ENCODE results near the gene AKAP13.

Gene AKAP13

DNA sequence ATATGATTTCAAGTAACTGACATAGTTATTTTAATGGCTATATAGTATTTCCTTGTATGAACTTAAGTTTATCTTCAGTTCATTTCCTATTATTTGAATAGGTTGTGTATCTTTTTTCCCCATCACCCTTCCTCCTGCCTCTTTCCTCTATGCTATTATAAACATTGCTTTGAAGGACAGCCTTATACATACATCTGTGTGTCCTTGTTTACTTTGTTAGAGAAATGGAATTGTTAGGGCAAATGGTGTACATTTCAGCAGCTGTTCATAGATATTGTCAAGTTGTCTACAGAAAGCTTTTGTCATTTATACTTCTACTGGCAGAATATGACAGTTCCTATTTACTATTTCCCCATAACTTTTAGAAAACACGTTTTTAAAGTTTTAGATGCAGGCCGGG is 18.4 kb downstream of the AKAP13 start:
- Histone ChIP-seq H4K91ac (ENCODE audit: low read depth, low read length, poor library complexity) (no peak overlapping the region), H3K23ac (ENCODE audit: low read depth, low read length, poor library complexity) (no peak overlapping the region), H2BK15ac (ENCODE audit: low read length) (no peak overlapping the region), H3K4me3 (ENCODE audit: low read length in 2 of 2) (no peak overlapping the region), H3K4me1 (ENCODE audit: control insufficient read depth in 2 of 2, insufficient read depth in 1 of 2, low read depth in 1 of 2, low read length in 2 of 2) (peaks cover 2 to 11% of the 10 kb centered on the region in 2 donors), H2BK5ac (ENCODE audit: low read length) (no peak overlapping the region), H3K79me1 (ENCODE audit: low read depth, low read length) (no peaks in the 10 kb centered on the region), H3K27ac (replicated peaks; ENCODE audit: low read length) (no peak overlapping the region), H3K9ac (ENCODE audit: low read depth, low read length, poor library complexity) (no peak overlapping the region), H3K4ac (ENCODE audit: low read length) (no peak overlapping the region), H3K9me3 (replicated peaks in 1 of 2; ENCODE audit: control insufficient read depth in 2 of 2, insufficient read depth in 1 of 2, low read depth in 1 of 2, low read length in 2 of 2) (peaks cover 0 to 4% of the 10 kb centered on the region in 2 donors), H4K8ac (ENCODE audit: low read depth, low read length) (no peak overlapping the region), H2BK120ac (ENCODE audit: low read depth, low read length) (no peak overlapping the region), H3K18ac (ENCODE audit: low read length) (no peak overlapping the region), H3K4me2 (ENCODE audit: insufficient read depth, low read length, poor library complexity, severe bottlenecking) (no peak overlapping the region), H2AK5ac (ENCODE audit: low read depth, low read length) (no peak overlapping the region), H3K36me3 (replicated peaks in 1 of 2; ENCODE audit: control insufficient read depth in 2 of 2, insufficient read depth in 2 of 2, low read length in 2 of 2) (no peaks in the 10 kb centered on the region), H2AFZ (ENCODE audit: low read length) (no peak overlapping the region), H3K14ac (ENCODE audit: low read length) (no peak overlapping the region), H3K27me3 (ENCODE audit: control insufficient read depth in 3 of 3, insufficient read depth in 3 of 3, low read depth in 1 of 3, low read length in 3 of 3) (no peaks in the 10 kb centered on the region), H2BK12ac (ENCODE audit: low read length) (no peak overlapping the region)
- no peak for DNase-seq (ENCODE audit: low spot score)
- no CpG with 5 or more reads among the region's 2 CpGs for WGBS, 2 donors (ENCODE audit: extremely low coverage in 2 of 2, insufficient read length in 2 of 2, insufficient replicate concordance in 1 of 2)

DNA sequence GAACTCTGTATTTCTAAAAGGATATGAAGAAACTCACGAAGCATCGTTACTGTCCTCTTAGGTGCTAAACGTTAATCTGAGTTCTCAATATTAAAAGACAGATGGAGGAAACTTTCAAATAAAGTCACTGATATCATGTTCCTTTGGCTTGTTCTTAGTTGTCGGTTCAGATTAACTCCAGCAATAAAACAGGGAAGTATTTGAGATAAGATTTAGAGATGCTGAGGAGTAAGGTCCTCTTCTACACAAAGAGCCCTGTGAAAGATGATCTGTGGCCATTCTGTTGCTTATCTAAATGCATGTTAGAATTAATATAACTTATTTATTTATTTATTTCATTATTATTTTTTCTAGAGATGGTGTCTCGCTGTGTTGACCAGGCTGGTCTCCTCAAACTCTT is 19.2 kb downstream of the AKAP13 start:
- no CpG with 5 or more reads among the region's 5 CpGs for WGBS, 2 donors (ENCODE audit: extremely low coverage in 2 of 2, insufficient read length in 2 of 2, insufficient replicate concordance in 1 of 2)
- H2AFZ ChIP-seq (ENCODE audit: low read length) = no peak overlapping the region
- no peak overlapping the region for H3K4ac ChIP-seq (ENCODE audit: low read length)
- no peak overlapping the region for H3K18ac ChIP-seq (ENCODE audit: low read length)
- peaks cover 0 to 4% of the 10 kb centered on the region in 2 donors for H3K9me3 ChIP-seq (replicated peaks in 1 of 2; ENCODE audit: control insufficient read depth in 2 of 2, insufficient read depth in 1 of 2, low read depth in 1 of 2, low read length in 2 of 2)
- H3K27ac ChIP-seq (replicated peaks; ENCODE audit: low read length) = no peak overlapping the region
- no peak overlapping the region for H3K4me2 ChIP-seq (ENCODE audit: insufficient read depth, low read length, poor library complexity, severe bottlenecking)
- no peak overlapping the region for H2AK5ac ChIP-seq (ENCODE audit: low read depth, low read length)
- H3K36me3 ChIP-seq (replicated peaks in 1 of 2; ENCODE audit: control insufficient read depth in 2 of 2, insufficient read depth in 2 of 2, low read length in 2 of 2) = no peaks in the 10 kb centered on the region
- no peak overlapping the region for H2BK5ac ChIP-seq (ENCODE audit: low read length)
- H3K4me1 ChIP-seq (ENCODE audit: control insufficient read depth in 2 of 2, insufficient read depth in 1 of 2, low read depth in 1 of 2, low read length in 2 of 2) = peaks cover 5 to 13% of the 10 kb centered on the region in 2 donors
- H4K91ac ChIP-seq (ENCODE audit: low read depth, low read length, poor library complexity) = no peak overlapping the region
- no peak overlapping the region for H2BK12ac ChIP-seq (ENCODE audit: low read length)
- no peak overlapping the region for H3K14ac ChIP-seq (ENCODE audit: low read length)
- no peak overlapping the region for H2BK120ac ChIP-seq (ENCODE audit: low read depth, low read length)
- H3K4me3 ChIP-seq (ENCODE audit: low read length in 2 of 2) = no peak overlapping the region
- no peak for DNase-seq (ENCODE audit: low spot score)
- no peaks in the 10 kb centered on the region for H3K27me3 ChIP-seq (ENCODE audit: control insufficient read depth in 3 of 3, insufficient read depth in 3 of 3, low read depth in 1 of 3, low read length in 3 of 3)
- no peak overlapping the region for H3K9ac ChIP-seq (ENCODE audit: low read depth, low read length, poor library complexity)
- no peaks in the 10 kb centered on the region for H3K79me1 ChIP-seq (ENCODE audit: low read depth, low read length)
- H4K8ac ChIP-seq (ENCODE audit: low read depth, low read length) = no peak overlapping the region
- H3K23ac ChIP-seq (ENCODE audit: low read depth, low read length, poor library complexity) = no peak overlapping the region
- H2BK15ac ChIP-seq (ENCODE audit: low read length) = no peak overlapping the region

DNA sequence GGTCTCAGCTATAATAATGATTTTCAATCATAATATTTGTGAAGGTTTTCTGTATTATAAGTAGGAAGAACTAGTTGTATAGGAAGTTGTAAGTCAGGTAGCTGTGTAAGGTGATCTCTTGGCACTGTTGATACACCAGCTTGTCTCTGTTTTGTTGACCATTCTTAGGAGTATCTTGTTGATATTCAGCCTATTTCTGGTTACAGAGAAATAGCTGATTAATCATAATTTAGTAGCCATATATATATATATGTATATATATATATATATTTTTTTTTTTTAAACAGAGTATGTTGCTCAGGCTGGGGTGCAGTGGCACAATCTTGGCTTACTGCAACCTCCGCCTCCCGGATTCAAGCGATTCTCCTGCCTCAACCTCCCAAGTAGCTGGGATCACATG is 20.2 kb downstream of the AKAP13 start:
- H3K9me3 ChIP-seq (replicated peaks in 1 of 2; ENCODE audit: control insufficient read depth in 2 of 2, insufficient read depth in 1 of 2, low read depth in 1 of 2, low read length in 2 of 2) = peaks cover 0 to 4% of the 10 kb centered on the region in 2 donors
- H2BK12ac ChIP-seq (ENCODE audit: low read length) = no peak overlapping the region
- H2AK5ac ChIP-seq (ENCODE audit: low read depth, low read length) = no peak overlapping the region
- no peak overlapping the region for H3K4me3 ChIP-seq (ENCODE audit: low read length in 2 of 2)
- H3K27ac ChIP-seq (replicated peaks; ENCODE audit: low read length) = no peak overlapping the region
- no peak overlapping the region for H4K91ac ChIP-seq (ENCODE audit: low read depth, low read length, poor library complexity)
- no peaks in the 10 kb centered on the region for H3K27me3 ChIP-seq (ENCODE audit: control insufficient read depth in 3 of 3, insufficient read depth in 3 of 3, low read depth in 1 of 3, low read length in 3 of 3)
- H3K36me3 ChIP-seq (replicated peaks in 1 of 2; ENCODE audit: control insufficient read depth in 2 of 2, insufficient read depth in 2 of 2, low read length in 2 of 2) = no peaks in the 10 kb centered on the region
- H3K14ac ChIP-seq (ENCODE audit: low read length) = no peak overlapping the region
- no peak overlapping the region for H3K4ac ChIP-seq (ENCODE audit: low read length)
- no peak overlapping the region for H3K18ac ChIP-seq (ENCODE audit: low read length)
- H2BK120ac ChIP-seq (ENCODE audit: low read depth, low read length) = no peak overlapping the region
- no peak overlapping the region for H3K9ac ChIP-seq (ENCODE audit: low read depth, low read length, poor library complexity)
- no peak overlapping the region for H4K8ac ChIP-seq (ENCODE audit: low read depth, low read length)
- peaks cover 6 to 20% of the 10 kb centered on the region in 2 donors for H3K4me1 ChIP-seq (ENCODE audit: control insufficient read depth in 2 of 2, insufficient read depth in 1 of 2, low read depth in 1 of 2, low read length in 2 of 2)
- H2AFZ ChIP-seq (ENCODE audit: low read length) = no peak overlapping the region
- no CpG with 5 or more reads among the region's 3 CpGs for whole genome bisulfite sequencing, 2 donors (ENCODE audit: extremely low coverage in 2 of 2, insufficient read length in 2 of 2, insufficient replicate concordance in 1 of 2)
- H3K4me2 ChIP-seq (ENCODE audit: insufficient read depth, low read length, poor library complexity, severe bottlenecking) = no peak overlapping the region
- H3K79me1 ChIP-seq (ENCODE audit: low read depth, low read length) = peaks cover under 1% of the 10 kb centered on the region
- no peak for DNase-seq (ENCODE audit: low spot score)
- H2BK5ac ChIP-seq (ENCODE audit: low read length) = no peak overlapping the region
- no peak overlapping the region for H3K23ac ChIP-seq (ENCODE audit: low read depth, low read length, poor library complexity)
- no peak overlapping the region for H2BK15ac ChIP-seq (ENCODE audit: low read length)

DNA sequence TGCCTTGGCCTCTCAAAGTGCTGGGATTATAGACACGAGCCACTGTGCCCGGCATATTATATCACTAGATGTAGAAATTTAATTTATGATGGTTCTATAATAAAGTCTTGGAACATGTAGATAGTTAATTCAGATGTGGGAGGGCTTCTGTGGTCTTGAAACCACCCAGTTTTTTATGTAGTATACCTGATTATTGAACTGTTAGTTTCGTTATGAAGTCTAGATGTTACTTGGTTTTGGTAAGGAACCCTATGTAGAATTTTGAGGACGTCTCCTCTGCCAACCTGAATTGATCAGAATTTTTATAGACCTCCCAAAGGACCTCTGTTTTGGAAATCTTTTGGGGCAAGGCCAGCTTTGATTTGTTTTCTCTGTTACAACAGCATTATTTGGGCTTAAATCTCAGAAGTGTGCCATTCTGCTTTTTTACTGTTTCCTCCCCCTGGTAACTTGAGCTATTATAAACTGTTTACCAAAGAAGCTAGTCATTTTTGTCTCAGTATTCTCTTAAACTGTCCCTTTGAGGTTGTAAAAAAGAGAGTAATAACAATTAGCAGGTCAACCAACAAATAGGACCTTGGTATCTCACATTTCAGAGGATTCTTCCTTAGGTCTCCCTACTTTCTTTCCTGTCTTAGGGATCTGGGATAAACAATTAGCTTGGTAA is 20.8 kb downstream of the AKAP13 start:
- H2BK5ac ChIP-seq (ENCODE audit: low read length) = no peak overlapping the region
- H3K4me3 ChIP-seq (ENCODE audit: low read length in 2 of 2) = no peak overlapping the region
- H4K8ac ChIP-seq (ENCODE audit: low read depth, low read length) = no peak overlapping the region
- H3K9me3 ChIP-seq (replicated peaks in 1 of 2; ENCODE audit: control insufficient read depth in 2 of 2, insufficient read depth in 1 of 2, low read depth in 1 of 2, low read length in 2 of 2) = peaks cover 0 to 4% of the 10 kb centered on the region in 2 donors
- no peak overlapping the region for H3K27ac ChIP-seq (replicated peaks; ENCODE audit: low read length)
- H2BK12ac ChIP-seq (ENCODE audit: low read length) = no peak overlapping the region
- H3K4me1 ChIP-seq (ENCODE audit: control insufficient read depth in 2 of 2, insufficient read depth in 1 of 2, low read depth in 1 of 2, low read length in 2 of 2) = peaks cover 8 to 20% of the 10 kb centered on the region in 2 donors
- no peak overlapping the region for H3K4ac ChIP-seq (ENCODE audit: low read length)
- no peak overlapping the region for H4K91ac ChIP-seq (ENCODE audit: low read depth, low read length, poor library complexity)
- no peak for DNase-seq (ENCODE audit: low spot score)
- no peak overlapping the region for H2BK120ac ChIP-seq (ENCODE audit: low read depth, low read length)
- no peak overlapping the region for H3K18ac ChIP-seq (ENCODE audit: low read length)
- no peak overlapping the region for H3K14ac ChIP-seq (ENCODE audit: low read length)
- no peaks in the 10 kb centered on the region for H3K36me3 ChIP-seq (replicated peaks in 1 of 2; ENCODE audit: control insufficient read depth in 2 of 2, insufficient read depth in 2 of 2, low read length in 2 of 2)
- no peak overlapping the region for H2BK15ac ChIP-seq (ENCODE audit: low read length)
- H3K4me2 ChIP-seq (ENCODE audit: insufficient read depth, low read length, poor library complexity, severe bottlenecking) = no peak overlapping the region
- H3K23ac ChIP-seq (ENCODE audit: low read depth, low read length, poor library complexity) = no peak overlapping the region
- H3K79me1 ChIP-seq (ENCODE audit: low read depth, low read length) = peaks cover 3% of the 10 kb centered on the region
- no peak overlapping the region for H2AK5ac ChIP-seq (ENCODE audit: low read depth, low read length)
- H3K27me3 ChIP-seq (ENCODE audit: control insufficient read depth in 3 of 3, insufficient read depth in 3 of 3, low read depth in 1 of 3, low read length in 3 of 3) = no peaks in the 10 kb centered on the region
- H3K9ac ChIP-seq (ENCODE audit: low read depth, low read length, poor library complexity) = no peak overlapping the region
- WGBS, 2 donors (ENCODE audit: extremely low coverage in 2 of 2, insufficient read length in 2 of 2, insufficient replicate concordance in 1 of 2) = no CpG with 5 or more reads among the region's 4 CpGs
- no peak overlapping the region for H2AFZ ChIP-seq (ENCODE audit: low read length)

Data from neuronal stem cell (in vitro differentiated cells).